ENCODE results near the gene OSBPL6.

The OSBPL6 gene

DNA sequence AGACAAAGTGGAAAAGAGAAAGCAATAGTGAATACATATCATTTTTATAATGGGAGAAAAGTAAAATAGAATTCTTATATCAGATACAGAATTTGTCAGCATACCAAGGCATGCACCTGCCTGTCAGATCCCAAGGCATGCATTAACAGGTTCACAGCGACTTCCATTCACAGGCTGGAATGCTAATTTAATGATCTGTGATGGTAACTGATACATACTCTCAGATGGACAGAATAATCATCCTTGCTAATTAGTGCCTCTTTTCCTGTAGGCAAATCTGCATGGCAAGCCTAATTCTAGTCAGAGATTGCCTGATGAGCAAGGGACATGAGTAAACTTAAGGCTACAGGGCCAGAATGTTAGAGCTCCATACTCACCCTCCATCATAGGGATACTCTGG is 180.6 kb downstream of the OSBPL6 start:
- H3K4me3 ChIP-seq (ENCODE audit: low read length, poor library complexity, severe bottlenecking): no peak overlapping the region
- TF ChIP-seq CTCF (conservative IDR thresholded peaks at IDR 0.05; ENCODE audit: low read length): no peak
- no peak for TF ChIP-seq EZH2phosphoT487 (IDR thresholded peaks at IDR 0.05; ENCODE audit: borderline replicate concordance)
- H3K79me2 ChIP-seq (ENCODE audit: insufficient read depth, low read length): no peaks in the 10 kb centered on the region
- no peaks in the 10 kb centered on the region for H3K9me2 ChIP-seq (replicated peaks; ENCODE audit: low read depth, low read length)
- H2AFZ ChIP-seq (ENCODE audit: low read length): no peak overlapping the region
- H3F3A ChIP-seq (ENCODE audit: low read depth): no peaks in the 10 kb centered on the region
- H3K27me3 ChIP-seq (ENCODE audit: insufficient read depth, low read length, poor library complexity, severe bottlenecking): no peaks in the 10 kb centered on the region
- no peaks in the 10 kb centered on the region for H3K36me3 ChIP-seq (ENCODE audit: insufficient read depth, low read length)
- no peak overlapping the region for H3K9ac ChIP-seq (ENCODE audit: low read depth, low read length, poor library complexity, severe bottlenecking)
- no peaks in the 10 kb centered on the region for H4K20me1 ChIP-seq (ENCODE audit: insufficient read depth, low read length, poor library complexity, severe bottlenecking)
- no peaks in the 10 kb centered on the region for H3K9me3 ChIP-seq (ENCODE audit: insufficient read depth, low read depth, low read length)
- no peaks in the 10 kb centered on the region for H3K4me1 ChIP-seq (ENCODE audit: insufficient read depth, low read length, poor library complexity, severe bottlenecking)
- H3K4me2 ChIP-seq (ENCODE audit: low read depth, low read length, poor library complexity, severe bottlenecking): no peak overlapping the region

DNA sequence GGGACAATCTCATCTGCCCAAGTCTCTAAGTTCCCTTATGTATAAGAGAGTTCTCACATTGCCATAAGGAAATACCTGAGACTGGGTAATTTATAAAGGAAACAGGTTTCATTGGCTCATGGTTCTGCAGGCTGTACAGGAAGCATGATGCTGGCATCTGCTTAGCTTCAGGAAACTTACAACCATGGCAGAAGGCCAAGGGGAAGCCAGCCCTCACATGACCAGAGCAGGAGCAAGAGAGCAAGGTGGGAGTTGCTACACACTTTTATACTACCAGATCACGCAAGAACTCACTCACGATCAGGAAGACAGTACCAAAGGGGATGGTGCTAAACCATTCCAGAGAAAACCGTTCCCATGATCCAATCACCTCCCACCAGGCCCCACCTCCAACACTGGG is 182.7 kb downstream of the OSBPL6 start:
- Histone ChIP-seq H3K4me3 (ENCODE audit: low read length, poor library complexity, severe bottlenecking) (no peak overlapping the region), H3K9ac (ENCODE audit: low read depth, low read length, poor library complexity, severe bottlenecking) (no peak overlapping the region), H3K79me2 (ENCODE audit: insufficient read depth, low read length) (no peaks in the 10 kb centered on the region), H3K9me2 (replicated peaks; ENCODE audit: low read depth, low read length) (no peaks in the 10 kb centered on the region), H3F3A (ENCODE audit: low read depth) (no peaks in the 10 kb centered on the region), H3K4me1 (ENCODE audit: insufficient read depth, low read length, poor library complexity, severe bottlenecking) (no peaks in the 10 kb centered on the region), H3K27me3 (ENCODE audit: insufficient read depth, low read length, poor library complexity, severe bottlenecking) (no peaks in the 10 kb centered on the region), H3K36me3 (ENCODE audit: insufficient read depth, low read length) (no peaks in the 10 kb centered on the region), H2AFZ (ENCODE audit: low read length) (no peak overlapping the region), H4K20me1 (ENCODE audit: insufficient read depth, low read length, poor library complexity, severe bottlenecking) (no peaks in the 10 kb centered on the region), H3K4me2 (ENCODE audit: low read depth, low read length, poor library complexity, severe bottlenecking) (no peak overlapping the region), H3K9me3 (ENCODE audit: insufficient read depth, low read depth, low read length) (no peaks in the 10 kb centered on the region)
- TF ChIP-seq CTCF (conservative IDR thresholded peaks at IDR 0.05; ENCODE audit: low read length): no peak
- TF ChIP-seq EZH2phosphoT487 (IDR thresholded peaks at IDR 0.05; ENCODE audit: borderline replicate concordance): no peak

GRCh38 chr2:178379162-178380004 is 185.1 kb downstream of the OSBPL6 start:
- no peaks in the 10 kb centered on the region for H3F3A ChIP-seq (ENCODE audit: low read depth)
- H2AFZ ChIP-seq (ENCODE audit: low read length): no peak overlapping the region
- H3K27me3 ChIP-seq (ENCODE audit: insufficient read depth, low read length, poor library complexity, severe bottlenecking): no peaks in the 10 kb centered on the region
- H4K20me1 ChIP-seq (ENCODE audit: insufficient read depth, low read length, poor library complexity, severe bottlenecking): no peaks in the 10 kb centered on the region
- H3K4me1 ChIP-seq (ENCODE audit: insufficient read depth, low read length, poor library complexity, severe bottlenecking): no peaks in the 10 kb centered on the region
- H3K9ac ChIP-seq (ENCODE audit: low read depth, low read length, poor library complexity, severe bottlenecking): no peak overlapping the region
- no peak for TF ChIP-seq EZH2phosphoT487 (IDR thresholded peaks at IDR 0.05; ENCODE audit: borderline replicate concordance)
- TF ChIP-seq CTCF (conservative IDR thresholded peaks at IDR 0.05; ENCODE audit: low read length): no peak
- H3K4me2 ChIP-seq (ENCODE audit: low read depth, low read length, poor library complexity, severe bottlenecking): no peak overlapping the region
- no peak overlapping the region for H3K4me3 ChIP-seq (ENCODE audit: low read length, poor library complexity, severe bottlenecking)
- H3K9me3 ChIP-seq (ENCODE audit: insufficient read depth, low read depth, low read length): no peaks in the 10 kb centered on the region
- no peaks in the 10 kb centered on the region for H3K36me3 ChIP-seq (ENCODE audit: insufficient read depth, low read length)
- no peaks in the 10 kb centered on the region for H3K9me2 ChIP-seq (replicated peaks; ENCODE audit: low read depth, low read length)
- H3K79me2 ChIP-seq (ENCODE audit: insufficient read depth, low read length): no peaks in the 10 kb centered on the region
